Progenitor cell of endocrine pancreas (in vitro differentiated cells): ENCODE measurements around the gene NUP153. TPM values are rescaled to one million over a fixed set of nuclear protein-coding genes. Genes with fewer than 3 reads are reported as not detected.

Source experiments
- DNase-seq: peaks from one replicate; pipeline ENCODE4 v3.0.0; 2021; ENCODE audit warnings: low spot score; ENCODE audit not compliant: unreplicated experiment
- H3K27ac Mint-ChIP-seq: 2 replicates; pipeline ENCODE4 v1.8.0; 2021; ENCODE audit warnings: mild to moderate bottlenecking, moderate library complexity, mixed read lengths
- H3K27me3 Mint-ChIP-seq: 2 replicates; pipeline ENCODE4 v1.8.0; 2021; ENCODE audit warnings: mixed read lengths
- H3K36me3 Mint-ChIP-seq: 2 replicates; pipeline ENCODE4 v1.8.0; 2022; ENCODE audit warnings: mixed read lengths; ENCODE audit not compliant: insufficient read depth
- H3K4me1 Mint-ChIP-seq: 2 replicates; pipeline ENCODE4 v1.8.0; 2021; ENCODE audit warnings: low read depth, mixed read lengths
- H3K4me3 Mint-ChIP-seq: 2 replicates; pipeline ENCODE4 v1.8.0; 2021; ENCODE audit warnings: low read depth, mild to moderate bottlenecking, moderate library complexity, mixed read lengths
- H3K9me3 Mint-ChIP-seq: 2 replicates; pipeline ENCODE4 v1.8.0; 2021; ENCODE audit warnings: low read depth, mixed read lengths
- total RNA-seq: library from RNA; stranded (reverse); gene quantifications from 2 replicates; pipeline ENCODE4 v1.2.1, GENCODE V29; 2021
- TF ChIP-seq, protein P1 (sequence below): fragments of 200-600 bp; sonication (generic); IDR thresholded peaks from one replicate; pipeline ENCODE4 v1.5.0; 2021; ENCODE audit warnings: antibody characterized with exemption, mild to moderate bottlenecking; ENCODE audit not compliant: unreplicated experiment

NUP153 gene
- total RNA-seq, 1 donor from 2014 or later, result 50.3 TPM

DNA sequence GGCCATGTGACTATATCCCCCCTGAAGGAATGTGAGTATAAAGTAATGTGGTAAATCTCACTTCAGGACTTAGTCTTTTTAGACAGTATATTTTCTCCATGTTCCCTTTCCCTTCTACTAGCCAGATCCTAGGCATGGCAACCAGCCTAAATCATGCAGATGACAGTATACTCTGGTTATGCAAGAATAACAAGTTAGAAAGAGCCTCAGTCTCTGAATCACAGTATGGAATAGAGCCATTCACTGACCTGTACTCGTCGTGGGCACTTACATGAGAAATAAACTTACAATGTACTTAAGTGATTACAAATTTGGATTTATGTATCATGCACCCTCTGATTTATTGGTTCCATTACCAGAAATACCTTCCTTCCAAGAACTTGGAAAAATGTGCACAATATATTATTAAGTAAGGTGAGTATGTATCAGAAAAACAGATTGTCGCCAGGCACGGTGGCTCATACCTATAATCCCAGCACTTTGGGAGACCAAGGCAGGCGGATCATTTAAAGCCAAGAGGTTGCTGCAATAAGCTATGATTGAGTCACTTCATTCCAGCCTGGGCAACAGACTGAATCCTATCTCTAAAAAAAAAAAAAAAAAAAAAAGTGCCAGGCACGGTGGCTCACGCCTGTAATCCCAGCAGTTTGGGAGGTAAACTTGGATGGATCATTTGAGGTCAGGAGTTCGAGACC, 131.7 kb downstream of the NUP153 start:
- Mint-ChIP-seq H3K27ac (no peak overlapping the region), H3K4me1 (peaks cover 3% of the 10 kb centered on the region), H3K9me3 (peaks cover 10% of the 10 kb centered on the region), H3K27me3 (no peaks in the 10 kb centered on the region), H3K4me3 (no peak overlapping the region), H3K36me3 (no peaks in the 10 kb centered on the region)
- TF ChIP-seq, protein P1, sequence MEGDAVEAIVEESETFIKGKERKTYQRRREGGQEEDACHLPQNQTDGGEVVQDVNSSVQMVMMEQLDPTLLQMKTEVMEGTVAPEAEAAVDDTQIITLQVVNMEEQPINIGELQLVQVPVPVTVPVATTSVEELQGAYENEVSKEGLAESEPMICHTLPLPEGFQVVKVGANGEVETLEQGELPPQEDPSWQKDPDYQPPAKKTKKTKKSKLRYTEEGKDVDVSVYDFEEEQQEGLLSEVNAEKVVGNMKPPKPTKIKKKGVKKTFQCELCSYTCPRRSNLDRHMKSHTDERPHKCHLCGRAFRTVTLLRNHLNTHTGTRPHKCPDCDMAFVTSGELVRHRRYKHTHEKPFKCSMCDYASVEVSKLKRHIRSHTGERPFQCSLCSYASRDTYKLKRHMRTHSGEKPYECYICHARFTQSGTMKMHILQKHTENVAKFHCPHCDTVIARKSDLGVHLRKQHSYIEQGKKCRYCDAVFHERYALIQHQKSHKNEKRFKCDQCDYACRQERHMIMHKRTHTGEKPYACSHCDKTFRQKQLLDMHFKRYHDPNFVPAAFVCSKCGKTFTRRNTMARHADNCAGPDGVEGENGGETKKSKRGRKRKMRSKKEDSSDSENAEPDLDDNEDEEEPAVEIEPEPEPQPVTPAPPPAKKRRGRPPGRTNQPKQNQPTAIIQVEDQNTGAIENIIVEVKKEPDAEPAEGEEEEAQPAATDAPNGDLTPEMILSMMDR, result no peak
- no peak for DNase-seq

DNA sequence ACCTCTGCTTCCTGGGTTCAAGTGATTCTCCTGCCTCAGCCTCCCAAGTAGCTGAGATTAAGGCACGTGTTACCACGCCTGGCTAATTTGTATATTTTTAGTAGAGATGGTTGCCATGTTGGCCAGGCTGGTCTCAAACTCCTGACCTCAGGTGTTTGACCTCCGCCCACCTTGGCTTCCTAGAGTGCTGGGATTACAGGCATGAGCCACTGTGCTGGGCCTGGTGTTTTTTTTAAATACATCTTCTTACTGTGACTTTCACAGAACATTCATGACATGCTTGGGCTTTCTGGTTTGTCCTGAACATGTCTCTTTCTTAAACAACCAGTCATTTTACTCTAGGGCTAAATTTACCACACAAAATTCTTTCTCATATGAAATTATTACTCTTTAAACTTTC, 141.3 kb downstream of the NUP153 start:
- Mint-ChIP-seq H3K4me3 (no peak overlapping the region), H3K27me3 (no peaks in the 10 kb centered on the region), H3K9me3 (peaks cover 26% of the 10 kb centered on the region), H3K4me1 (peaks cover 4% of the 10 kb centered on the region), H3K27ac (no peak overlapping the region), H3K36me3 (peaks cover 2% of the 10 kb centered on the region)
- TF ChIP-seq, protein P1, result no peak
- no peak for DNase-seq

Other genes starting within 250 kb of the NUP153 start
- 18.7 and 19.4 TPM in 2 replicates for gene FAM8A1, start 106.6 kb downstream of the NUP153 start, total RNA-seq